SK-N-SH (cell line): ENCODE data around the gene RDH16. TPM values are rescaled to one million over a fixed set of nuclear protein-coding genes. Genes with fewer than 3 reads are reported as not detected.

Experiments
- CTCF ChIA-PET: fragments of 300-600, 350-600 bp; formaldehyde crosslinking; extraction: SDS; loops from one replicate; lab custom pipeline; 2021; lab: Yijun Ruan, JAX
- POLR2A ChIA-PET: fragments of 350-600 bp; sonication (Branson Sonifier 250); formaldehyde crosslinking; extraction: SDS; loops from one replicate; lab custom pipeline; 2020; ENCODE audit warnings: antibody characterized with exemption, inconsistent platforms; lab: Yijun Ruan, JAX
- DNase-seq: peaks from one replicate; pipeline ENCODE4 v3.0.0; 2012
- H2AFZ ChIP-seq: fragments of 200-600 bp; sonication (generic); 2 replicates; pipeline ENCODE4 v1.8.1; 2016; ENCODE audit warnings: antibody characterized with exemption, mild to moderate bottlenecking, low read depth
- H3F3A ChIP-seq: fragments of 200-600 bp; sonication (generic); replicated peaks from 2 replicates; pipeline ENCODE3; 2016; ENCODE audit warnings: antibody characterized with exemption, mild to moderate bottlenecking; ENCODE audit not compliant: insufficient read depth
- H3K27ac ChIP-seq, 2 experiments: fragments of 200-500 bp in 1 of 2; fragments of 200-600 bp in 1 of 2; sonication (Bioruptor generic) in 1 of 2; sonication (generic), shearing (Covaris generic) in 1 of 2; 2 replicates each; pipeline versions ENCODE4 v1.5.1 to v1.6.1; 2014 to 2016; ENCODE audit warnings: low read depth in 2 of 2, inconsistent platforms in 1 of 2, low read length in 1 of 2, mild to moderate bottlenecking in 1 of 2, mixed read lengths in 1 of 2
- H3K27me3 ChIP-seq: fragments of 200-600 bp; sonication (generic), shearing (Covaris generic); 2 replicates; pipeline ENCODE4 v1.6.1; 2016; ENCODE audit warnings: mixed run types; ENCODE audit not compliant: insufficient read depth
- H3K36me3 ChIP-seq, 2 experiments: fragments of 200-500 bp in 1 of 2; fragments of 200-600 bp in 1 of 2; sonication (Bioruptor generic) in 1 of 2; sonication (generic) in 1 of 2; replicated peaks in 1 of 2; 2 replicates each; pipeline versions ENCODE3 to v1.5.1; 2014 to 2016; ENCODE audit warnings: low read length in 1 of 2, mild to moderate bottlenecking in 1 of 2; ENCODE audit not compliant: insufficient read depth in 2 of 2, control insufficient read depth in 1 of 2
- H3K4me1 ChIP-seq, 2 experiments: fragments of 200-500 bp in 1 of 2; fragments of 200-600 bp in 1 of 2; sonication (Bioruptor generic) in 1 of 2; sonication (generic), shearing (Covaris generic) in 1 of 2; 2 replicates each; pipeline versions ENCODE4 v1.5.1 to v1.6.1; 2014 to 2016; ENCODE audit warnings: low read depth in 1 of 2, low read length in 1 of 2, mixed run types in 1 of 2; ENCODE audit not compliant: insufficient read depth in 2 of 2, control insufficient read depth in 1 of 2
- H3K4me2 ChIP-seq: fragments of 200-600 bp; sonication (generic), shearing (Covaris generic); 2 replicates; pipeline ENCODE4 v1.6.1; 2017; ENCODE audit warnings: mixed run types
- H3K4me3 ChIP-seq, 2 experiments: fragments of 200-500 bp in 1 of 2; fragments of 200-600 bp in 1 of 2; sonication (Bioruptor generic) in 1 of 2; sonication (generic), shearing (Covaris generic) in 1 of 2; 2 replicates each; pipeline versions ENCODE4 v1.5.1 to v1.8.1; 2014 to 2016; ENCODE audit warnings: low read depth in 2 of 2, inconsistent platforms in 1 of 2, low read length in 1 of 2, mild to moderate bottlenecking in 1 of 2, mixed read lengths in 1 of 2, moderate library complexity in 1 of 2
- H3K79me2 ChIP-seq: fragments of 200-600 bp; sonication (generic); 2 replicates; pipeline ENCODE4 v1.8.1; 2017; ENCODE audit warnings: mild to moderate bottlenecking; ENCODE audit not compliant: insufficient read depth
- H3K9ac ChIP-seq: fragments of 200-600 bp; sonication (generic); 2 replicates; pipeline ENCODE4 v1.6.1; 2017; ENCODE audit warnings: mixed run types
- H3K9me2 ChIP-seq: fragments of 200-600 bp; sonication (generic); 2 replicates; pipeline ENCODE4 v1.6.1; 2017; ENCODE audit warnings: mixed run types
- H3K9me3 ChIP-seq: fragments of 200-600 bp; sonication (generic); 2 replicates; pipeline ENCODE4 v1.6.1; 2017; ENCODE audit warnings: mixed run types, mild to moderate bottlenecking, moderate library complexity
- H4K20me1 ChIP-seq: fragments of 200-600 bp; sonication (generic); 2 replicates; pipeline ENCODE4 v1.6.1; 2017; ENCODE audit warnings: mild to moderate bottlenecking, mixed run types; ENCODE audit not compliant: insufficient read depth
- CHD2 ChIP-seq: fragments of 150-350 bp; IDR thresholded peaks from 2 replicates; pipeline ENCODE4 v1.6.1; 2018; ENCODE audit warnings: low read length; ENCODE audit not compliant: partially characterized antibody
- CTCF ChIP-seq: fragments of 200-600 bp; sonication (generic); IDR thresholded peaks from 2 replicates; pipeline ENCODE4 v1.6.1; 2017; ENCODE audit warnings: antibody characterized with exemption, mild to moderate bottlenecking, moderate library complexity
- EZH2phosphoT487 ChIP-seq: fragments of 200-600 bp; sonication (generic); IDR thresholded peaks from 2 replicates; pipeline ENCODE4 v1.6.1; 2017; ENCODE audit warnings: low read depth, mixed run types, mild to moderate bottlenecking, antibody characterized with exemption, moderate library complexity, borderline replicate concordance
- FOSL2 ChIP-seq: IDR thresholded peaks from 2 replicates; pipeline ENCODE4 v1.4.0; 2012; ENCODE audit warnings: low read depth, mild to moderate bottlenecking, moderate library complexity, borderline replicate concordance
- FOXJ3 ChIP-seq: sonication (generic); formaldehyde crosslinking; IDR thresholded peaks from 2 replicates; pipeline ENCODE4 v1.5.1; 2020; ENCODE audit warnings: mild to moderate bottlenecking, missing genetic modification reagents
- MEF2A ChIP-seq: IDR thresholded peaks from 2 replicates; pipeline ENCODE4 v1.4.0; 2012; ENCODE audit warnings: low read depth, borderline replicate concordance
- NFIC ChIP-seq: IDR thresholded peaks from 2 replicates; pipeline ENCODE4 v1.4.0; 2012; ENCODE audit warnings: borderline replicate concordance
- RXRA ChIP-seq: IDR thresholded peaks from 2 replicates; pipeline ENCODE4 v1.4.0; 2012; ENCODE audit warnings: low read depth, mild to moderate bottlenecking, borderline replicate concordance
- TCF12 ChIP-seq: IDR thresholded peaks from 2 replicates; pipeline ENCODE4 v1.4.0; 2012
- TEAD4 ChIP-seq: IDR thresholded peaks from 2 replicates; pipeline ENCODE4 v1.4.0; 2012; ENCODE audit warnings: mild to moderate bottlenecking, borderline replicate concordance; ENCODE audit not compliant: insufficient read depth
- YY1 ChIP-seq: IDR thresholded peaks from 2 replicates; pipeline ENCODE4 v1.4.0; 2012; ENCODE audit warnings: low read depth, mild to moderate bottlenecking
- ZBTB33 ChIP-seq: IDR thresholded peaks from 2 replicates; pipeline ENCODE4 v1.4.0; 2012; ENCODE audit warnings: low read depth, borderline replicate concordance
- WGBS: methylation state at CpG from one replicate; pipeline ENCODE4 v1.1.6; 2017; ENCODE audit warnings: low lambda C conversion rate; 5-methylcytosine and 5-hydroxymethylcytosine counted together
- polyA plus RNA-seq, 3 experiments: library from polyadenylated mRNA; depleted of rRNA; stranded (reverse); fragments of >200 nt; gene quantifications; 2 replicates each; pipeline ENCODE4 v1.2.3, GENCODE V29; 2012

Gene RDH16
- polyA plus RNA-seq, 1 of the 3 experiments (the other 2 are of a cell fraction), result 0.12 TPM

- no peaks in the 10 kb centered on the region for H3K79me2 ChIP-seq
- no peak overlapping the region for H3K9ac ChIP-seq
- CTCF ChIA-PET, result no interaction called here
- no peaks in the 10 kb centered on the region for H3K36me3 ChIP-seq
- no peaks in the 10 kb centered on the region for H3K9me3 ChIP-seq
- H3K4me2 ChIP-seq, result no peak overlapping the region
- TF ChIP-seq RXRA (no peak), NFIC (no peak), FOSL2 (no peak), FOXJ3 (CRISPR knock-in tag) (no peak), CHD2 (no peak), TEAD4 (no peak), MEF2A (no peak), TCF12 (no peak), ZBTB33 (no peak), EZH2phosphoT487 (no peak), YY1 (no peak), CTCF (no peak)
- no peaks in the 10 kb centered on the region for H3K9me2 ChIP-seq
- no peak overlapping the region for H2AFZ ChIP-seq
- WGBS, result 0% methylated on average over 1 of the region's 1 CpG
- H3K4me3 ChIP-seq, result no peak overlapping the region
- no peaks in the 10 kb centered on the region for H3F3A ChIP-seq
- POLR2A ChIA-PET, result no interaction called here
- H3K4me1 ChIP-seq, result no peaks in the 10 kb centered on the region
- no peak overlapping the region for H3K27ac ChIP-seq
- no peaks in the 10 kb centered on the region for H3K27me3 ChIP-seq
- no peaks in the 10 kb centered on the region for H4K20me1 ChIP-seq
- DNase-seq, result no peak
Observed at GRCh38 chr12:56903374-56903773, 54.0 kb downstream of the RDH16 start.

Other genes starting within 250 kb of the RDH16 start
- 523 and 644 TPM in 2 replicates for gene NACA, start 232.3 kb downstream of the RDH16 start, polyA plus RNA-seq (2012; rRNA removed)
- gene PRIM1, start 205.3 kb downstream of the RDH16 start, polyA plus RNA-seq (2012; rRNA removed), result 10.3 and 10.9 TPM in 2 replicates
- gene HSD17B6, start 194.3 kb downstream of the RDH16 start, polyA plus RNA-seq (2012; rRNA removed), result 1.2 and 1.5 TPM in 2 replicates
- not detected in 2 replicates for gene SDR9C7, start 23.2 kb downstream of the RDH16 start, polyA plus RNA-seq (2012; rRNA removed)
- gene ZBTB39, start 48.9 kb upstream of the RDH16 start, polyA plus RNA-seq (2012; rRNA removed), result 3.7 and 4.8 TPM in 2 replicates
- not detected in 2 replicates for gene TAC3, start 58.9 kb upstream of the RDH16 start, polyA plus RNA-seq (2012; rRNA removed)
- gene MYO1A, start 92.5 kb upstream of the RDH16 start, polyA plus RNA-seq (2012; rRNA removed), result not detected in 2 replicates
- 6.2 and 8.8 TPM in 2 replicates for gene NEMP1, start 121.2 kb upstream of the RDH16 start, polyA plus RNA-seq (2012; rRNA removed)
- gene NAB2, start 131.5 kb upstream of the RDH16 start, polyA plus RNA-seq (2012; rRNA removed), result 23.7 and 24.9 TPM in 2 replicates
- 0.15 and 0.42 TPM in 2 replicates for gene STAT6, start 153.8 kb upstream of the RDH16 start, polyA plus RNA-seq (2012; rRNA removed)
- 18.8 and 55.0 TPM in 2 replicates for gene LRP1, start 170.9 kb upstream of the RDH16 start, polyA plus RNA-seq (2012; rRNA removed)
- not detected in 2 replicates for gene LRP1-AS, start 190.0 kb upstream of the RDH16 start, polyA plus RNA-seq (2012; rRNA removed)